IMR-90 (cell line): ENCODE measurements around the gene SLC26A1.

Experiments used
- MAZ ChIP-seq: IDR thresholded peaks from 2 replicates; pipeline ENCODE4 v1.6.1; 2012; ENCODE audit warnings: low read depth, mild to moderate bottlenecking, low read length, improper control_type of control experiment, moderate library complexity, borderline replicate concordance
- POLR2A ChIP-seq: IDR thresholded peaks from 2 replicates; pipeline ENCODE4 v1.6.1; 2012; ENCODE audit warnings: mild to moderate bottlenecking, low read depth, low read length
- RAD21 ChIP-seq: IDR thresholded peaks from 2 replicates; pipeline ENCODE4 v1.6.1; 2012; ENCODE audit warnings: low read length, improper control_type of control experiment
- USF2 ChIP-seq: fragments of 150-350 bp; IDR thresholded peaks from 2 replicates; pipeline ENCODE4 v1.6.1; 2017; ENCODE audit warnings: mild to moderate bottlenecking, antibody characterized with exemption, low read length, low read depth
- TF ChIP-seq, protein P1 (sequence below): conservative IDR thresholded peaks from 2 replicates; pipeline ENCODE4 v1.5.1; 2012; ENCODE audit warnings: mild to moderate bottlenecking, low read depth, low read length, improper control_type of control experiment

- TF ChIP-seq, protein P1, sequence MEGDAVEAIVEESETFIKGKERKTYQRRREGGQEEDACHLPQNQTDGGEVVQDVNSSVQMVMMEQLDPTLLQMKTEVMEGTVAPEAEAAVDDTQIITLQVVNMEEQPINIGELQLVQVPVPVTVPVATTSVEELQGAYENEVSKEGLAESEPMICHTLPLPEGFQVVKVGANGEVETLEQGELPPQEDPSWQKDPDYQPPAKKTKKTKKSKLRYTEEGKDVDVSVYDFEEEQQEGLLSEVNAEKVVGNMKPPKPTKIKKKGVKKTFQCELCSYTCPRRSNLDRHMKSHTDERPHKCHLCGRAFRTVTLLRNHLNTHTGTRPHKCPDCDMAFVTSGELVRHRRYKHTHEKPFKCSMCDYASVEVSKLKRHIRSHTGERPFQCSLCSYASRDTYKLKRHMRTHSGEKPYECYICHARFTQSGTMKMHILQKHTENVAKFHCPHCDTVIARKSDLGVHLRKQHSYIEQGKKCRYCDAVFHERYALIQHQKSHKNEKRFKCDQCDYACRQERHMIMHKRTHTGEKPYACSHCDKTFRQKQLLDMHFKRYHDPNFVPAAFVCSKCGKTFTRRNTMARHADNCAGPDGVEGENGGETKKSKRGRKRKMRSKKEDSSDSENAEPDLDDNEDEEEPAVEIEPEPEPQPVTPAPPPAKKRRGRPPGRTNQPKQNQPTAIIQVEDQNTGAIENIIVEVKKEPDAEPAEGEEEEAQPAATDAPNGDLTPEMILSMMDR: no peak
- TF ChIP-seq POLR2A (no peak), USF2 (no peak), MAZ (no peak), RAD21 (no peak)
Measured at GRCh38 chr4:1004071-1004418, 10.8 kb upstream of the SLC26A1 start.
